Stimulated activated CD8-positive, alpha-beta memory T cell treated with anti-CD3 and anti-CD28 coated beads, Interleukin-4, amount 100 ng/mL, for 1 hour (primary cell): ENCODE results near the gene PLEKHD1.

Experiments used
- DNase-seq, 2 donors: peaks; one replicate each; pipeline ENCODE4 v3.0.0-alpha.2; 2020; ENCODE audit warnings: low read depth in 2 of 2, low spot score in 1 of 2

PLEKHD1 gene

DNA sequence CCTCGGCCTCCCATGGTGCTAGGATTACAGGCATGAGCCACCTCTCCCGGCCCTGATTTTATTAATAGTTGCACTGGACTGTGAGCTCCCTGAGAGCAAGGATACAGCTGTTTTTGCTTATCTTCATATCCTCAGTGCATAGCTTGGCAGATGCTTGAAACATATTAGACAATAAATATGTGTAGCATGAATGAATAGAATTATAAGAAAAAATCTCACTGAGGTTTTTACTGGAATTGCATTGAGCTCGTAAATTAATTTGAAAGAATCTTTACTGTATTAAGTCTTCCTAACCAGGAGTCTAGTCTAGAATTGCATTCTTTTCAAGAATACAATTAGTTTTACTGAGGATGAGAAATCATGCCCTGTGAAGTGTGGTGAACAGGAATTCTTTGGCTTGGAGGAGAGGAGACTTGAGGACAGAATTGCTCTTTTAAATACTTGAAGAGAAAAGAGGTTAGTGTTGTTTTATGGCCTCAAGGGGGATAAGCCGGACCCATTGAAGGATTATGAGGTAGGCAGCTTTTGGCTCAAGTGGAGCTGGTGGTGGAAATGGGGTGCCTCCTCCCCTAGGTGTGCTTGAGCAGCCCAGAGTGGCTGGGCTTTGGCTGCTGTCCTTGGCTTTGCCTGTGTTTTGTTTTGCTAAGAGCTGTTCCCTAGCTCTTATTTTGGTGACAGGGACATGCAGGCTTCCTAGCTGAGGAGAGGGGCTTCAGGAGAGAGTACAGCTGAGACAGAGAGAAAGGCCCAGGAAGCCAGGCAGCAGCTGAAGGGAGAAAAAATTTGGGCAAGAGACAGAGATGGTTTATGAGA, 34.0 kb downstream of the PLEKHD1 start:
- no peak for DNase-seq

DNA sequence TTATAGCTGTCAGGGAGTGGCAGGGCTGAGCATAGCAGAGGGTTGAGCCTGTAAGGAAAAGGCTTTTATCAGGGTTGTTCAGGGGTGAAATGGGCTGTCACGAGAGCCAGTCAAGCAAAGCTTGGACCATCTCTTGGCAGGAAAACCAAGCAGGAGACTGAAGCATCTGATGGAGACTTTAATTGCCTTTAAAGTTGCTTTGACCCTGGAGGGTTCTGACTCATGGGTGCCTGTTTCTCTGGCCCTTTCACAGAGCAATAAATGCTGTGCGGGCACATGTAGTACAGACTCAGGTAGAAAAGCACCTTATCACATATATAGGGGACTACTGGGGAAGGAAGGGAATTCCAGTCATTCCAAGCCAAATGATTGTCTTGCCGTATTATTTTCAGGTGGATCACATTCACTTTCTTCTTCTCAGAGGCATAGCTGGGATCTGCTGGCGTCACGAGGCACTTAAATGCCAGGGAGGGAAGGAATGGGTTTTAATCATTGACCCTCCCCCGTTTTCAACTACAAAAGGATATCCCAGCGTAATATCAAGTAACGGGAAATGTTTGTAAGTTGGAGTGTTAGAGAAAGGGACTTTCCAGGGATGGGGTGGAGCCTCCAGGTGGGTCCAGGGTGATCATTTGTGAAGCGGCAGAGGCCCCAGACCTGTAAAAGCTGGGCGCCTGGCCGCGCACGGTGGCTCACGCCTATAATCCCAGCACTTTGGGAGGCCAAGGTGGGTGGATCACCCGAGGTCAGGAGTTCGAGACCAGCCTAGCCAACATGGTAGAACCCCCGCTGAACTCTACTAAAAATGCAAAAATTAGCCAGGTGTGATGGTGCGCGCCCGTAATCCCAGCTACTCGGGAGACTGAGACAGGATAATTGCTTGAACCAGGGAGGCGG, 34.9 kb downstream of the PLEKHD1 start:
- DNase-seq = no peak

DNA sequence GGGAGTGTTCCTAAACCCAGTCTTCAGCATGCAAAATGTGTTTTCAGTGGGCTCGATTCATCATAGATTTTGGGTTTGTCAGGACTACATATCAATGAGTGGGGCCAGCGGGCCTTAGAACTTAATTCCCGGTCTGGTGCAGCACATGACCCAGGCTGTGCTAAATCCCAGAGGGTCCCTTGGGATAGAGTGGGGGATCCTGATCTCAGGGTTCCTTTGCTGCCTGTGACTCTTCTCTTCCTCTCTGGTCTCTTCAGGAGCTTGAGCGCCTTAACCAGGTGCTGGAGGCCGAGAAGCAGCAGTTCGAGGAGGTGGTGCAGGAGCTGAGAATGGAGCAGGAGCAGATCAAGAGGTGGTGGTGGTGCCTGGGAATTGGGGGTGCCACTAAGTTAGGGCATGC, 37.5 kb downstream of the PLEKHD1 start:
- DNase-seq = no peak

DNA sequence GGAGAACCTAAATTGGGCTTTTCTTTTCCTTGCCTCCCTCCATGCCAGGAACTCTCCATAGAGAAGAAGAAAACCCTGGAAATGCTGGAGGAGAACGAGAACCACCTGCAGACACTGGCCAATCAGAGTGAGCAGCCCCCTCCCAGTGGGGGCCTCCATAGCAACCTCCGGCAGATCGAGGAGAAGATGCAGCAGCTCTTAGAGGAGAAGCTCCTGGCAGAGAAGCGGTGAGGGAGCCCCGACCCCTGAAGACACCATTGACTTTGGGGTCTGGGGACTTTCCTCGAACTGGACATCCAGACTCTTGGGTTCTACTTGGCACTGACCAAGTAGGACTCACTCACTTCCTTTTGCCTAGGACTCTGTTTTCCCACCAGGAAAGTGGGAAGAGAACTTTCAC, 41.4 kb downstream of the PLEKHD1 start:
- no peak for DNase-seq

DNA sequence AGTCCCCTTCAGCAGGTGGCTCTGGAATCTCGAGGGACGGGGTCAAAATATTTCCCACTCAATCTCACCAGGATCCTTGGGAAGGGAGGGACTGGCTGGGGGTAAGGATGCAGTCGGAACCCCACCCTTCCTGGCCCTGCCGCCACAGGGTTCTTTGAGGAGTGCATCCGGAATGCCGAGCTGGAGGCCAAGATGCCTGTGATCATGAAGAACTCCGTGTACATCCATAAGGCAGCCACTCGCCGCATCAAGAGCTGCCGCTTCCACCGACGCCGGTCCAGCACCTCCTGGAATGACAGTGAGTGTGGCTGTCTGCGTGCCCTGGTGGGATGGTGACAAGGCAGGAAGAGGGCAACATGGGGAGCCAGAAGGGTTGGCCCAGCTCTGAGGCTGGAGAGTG, 43.1 kb downstream of the PLEKHD1 start:
- DNase-seq = no peak

DNA sequence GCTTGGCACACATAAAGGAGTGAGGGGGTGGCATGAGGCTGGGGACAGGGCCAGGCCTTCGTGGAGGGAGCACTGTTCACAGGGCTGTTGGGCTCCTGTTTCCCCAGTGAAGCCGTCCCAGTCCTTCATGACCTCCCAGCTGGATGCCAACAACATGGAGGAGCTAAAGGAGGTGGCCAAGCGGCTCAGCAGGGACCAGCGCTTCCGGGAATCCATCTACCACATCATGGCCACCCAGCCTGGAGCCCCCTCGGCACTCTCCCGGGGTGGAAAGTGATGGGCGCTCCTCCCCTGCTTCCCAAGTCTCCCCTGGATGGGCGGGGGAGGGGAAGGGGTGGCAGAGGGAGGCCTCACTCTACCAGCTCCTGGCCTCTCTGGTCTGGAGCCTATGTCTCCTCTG, 43.6 kb downstream of the PLEKHD1 start:
- no peak for DNase-seq

DNA sequence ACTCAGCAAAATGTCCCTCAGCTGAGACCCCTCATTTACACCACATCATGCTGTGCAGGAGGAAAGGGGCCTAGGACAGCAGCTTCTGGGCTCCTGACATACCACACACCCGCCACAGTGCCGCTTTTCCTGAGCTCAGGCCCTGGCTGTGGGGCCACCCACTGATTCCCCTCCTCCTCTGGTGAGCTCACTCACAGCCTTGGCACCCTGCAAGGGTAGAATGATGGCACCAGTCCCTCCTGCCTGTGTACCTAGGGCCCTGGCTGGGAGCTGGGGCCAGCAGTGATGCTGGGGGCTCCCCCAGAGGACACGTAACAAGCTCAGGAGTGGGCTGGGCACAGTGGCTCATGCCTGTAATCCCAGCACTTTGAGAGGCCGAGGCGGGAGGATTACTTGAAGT, 44.4 kb downstream of the PLEKHD1 start:
- no peak for DNase-seq

DNA sequence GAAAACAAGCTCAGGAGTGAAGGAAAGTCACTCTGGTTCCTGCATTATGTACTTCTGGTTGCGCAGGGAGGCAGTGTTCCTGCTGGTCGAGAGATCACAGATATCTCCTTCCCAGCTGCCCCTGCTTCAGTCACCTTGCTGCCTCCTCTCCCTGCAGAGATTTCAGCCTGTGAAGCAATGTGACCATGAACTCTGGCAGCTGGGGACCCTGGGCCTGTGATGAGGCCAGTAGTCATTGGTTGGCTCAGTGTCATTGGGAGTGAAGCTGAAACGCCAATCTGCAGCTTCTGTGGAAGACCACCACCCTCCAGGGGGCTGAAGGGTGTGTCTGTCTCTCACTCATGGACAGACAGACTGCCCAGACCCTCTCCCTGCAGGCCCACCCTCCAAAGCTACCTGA, 45.0 kb downstream of the PLEKHD1 start:
- no peak for DNase-seq

DNA sequence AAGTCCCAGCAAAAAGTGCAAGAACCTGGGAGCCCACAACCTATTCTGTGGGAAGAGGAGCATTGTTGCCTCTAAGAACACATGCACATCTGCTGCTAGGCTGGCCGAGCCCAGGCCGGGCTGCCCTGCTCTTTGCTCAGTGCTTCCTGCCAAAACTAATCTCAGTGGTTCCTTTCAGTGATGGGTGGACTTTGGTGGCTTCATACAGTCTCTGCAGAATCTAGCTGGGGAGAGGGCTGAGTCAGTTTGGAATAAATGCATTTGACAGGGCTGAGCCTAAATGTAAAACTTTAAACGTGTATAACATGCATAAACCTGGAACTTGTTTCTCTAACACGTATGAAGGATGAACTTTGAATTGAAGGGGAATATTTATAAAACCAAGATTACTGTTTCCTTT, 45.6 kb downstream of the PLEKHD1 start:
- no peak for DNase-seq

DNA sequence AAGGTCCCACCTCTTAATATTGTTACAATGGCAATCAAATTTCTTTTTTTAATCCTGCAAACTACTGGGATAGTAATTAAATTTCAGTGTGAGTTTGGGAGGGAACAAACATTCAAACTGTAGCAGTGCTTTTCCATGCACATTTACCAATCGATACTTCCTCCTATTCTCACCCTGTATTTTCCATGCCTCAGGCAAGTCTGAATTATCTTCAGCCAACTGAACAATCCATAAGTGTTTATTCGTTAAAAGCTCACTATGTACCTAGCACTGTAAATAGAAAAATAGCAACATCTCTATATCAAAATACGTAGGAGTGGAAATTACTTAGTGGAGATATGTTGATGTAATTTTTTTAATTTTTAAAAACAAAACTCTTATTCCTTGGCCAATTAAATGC, 46.6 kb downstream of the PLEKHD1 start:
- no peak for DNase-seq

DNA sequence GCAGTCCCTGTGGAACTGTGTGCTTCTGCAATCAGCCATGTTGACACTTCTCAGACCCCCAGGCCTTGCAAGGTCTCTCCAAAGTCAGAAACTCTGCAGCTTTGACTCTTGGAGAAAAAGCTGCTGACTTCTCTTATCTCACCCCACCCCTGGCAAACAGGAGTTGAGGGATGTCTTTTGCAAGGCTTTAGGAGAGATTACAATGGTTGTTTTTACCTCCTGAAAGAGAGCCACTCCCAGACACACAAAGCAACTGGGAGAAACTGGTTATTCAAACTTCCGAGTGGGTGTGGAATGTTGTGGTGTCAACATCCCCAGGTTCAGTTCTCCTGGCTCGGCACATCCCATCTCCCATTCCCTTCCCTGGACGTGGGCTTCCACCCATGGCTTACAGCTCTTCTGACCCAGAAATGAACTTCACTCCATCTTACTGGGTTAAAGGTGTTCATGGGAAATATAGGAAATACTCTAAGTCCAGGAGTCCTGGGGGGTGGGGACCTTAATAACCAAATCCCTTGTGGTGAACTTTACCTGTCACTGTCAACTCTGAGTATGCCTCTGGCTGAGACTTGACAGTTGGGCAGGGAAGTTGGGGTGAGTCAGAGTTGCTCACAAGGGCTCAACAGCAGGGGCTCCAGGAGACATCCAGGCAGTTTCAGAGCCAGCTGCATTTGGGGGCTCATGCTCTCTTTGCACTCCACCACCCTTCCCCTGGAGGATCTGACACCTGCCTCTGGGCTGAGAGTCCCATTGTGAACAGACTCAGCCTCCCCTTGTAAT, 48.2 kb downstream of the PLEKHD1 start:
- DNase-seq = no peak

DNA sequence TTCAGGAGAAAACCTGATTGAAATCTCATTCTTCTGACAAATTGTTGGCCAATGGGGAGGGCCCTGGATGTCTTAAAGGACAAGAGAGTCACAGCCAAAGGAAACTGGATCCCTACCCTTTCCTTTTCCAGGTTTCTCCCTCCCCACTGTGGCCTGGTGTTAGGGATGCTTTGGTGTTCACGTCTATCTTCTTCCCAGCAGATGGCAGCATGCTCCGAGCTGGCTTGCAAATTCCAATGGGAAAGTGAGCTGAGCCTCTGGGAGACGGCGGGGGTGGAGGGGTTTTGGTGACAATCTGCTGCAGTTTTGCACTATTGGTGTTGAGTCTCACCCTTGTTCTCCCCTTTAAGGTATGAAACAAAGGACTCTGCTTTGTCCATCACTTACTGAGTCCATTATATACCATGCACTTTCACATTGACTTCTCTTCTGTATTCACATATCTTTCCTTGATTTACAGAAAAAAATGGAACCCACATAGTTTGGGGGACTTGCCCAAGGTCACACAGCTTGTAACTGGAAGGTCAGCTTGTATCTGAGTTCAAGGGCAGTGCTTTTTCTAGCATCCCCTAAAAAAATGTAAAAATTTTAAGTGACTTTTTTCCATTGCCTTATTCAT, 50.8 kb downstream of the PLEKHD1 start:
- DNase-seq = no peak

DNA sequence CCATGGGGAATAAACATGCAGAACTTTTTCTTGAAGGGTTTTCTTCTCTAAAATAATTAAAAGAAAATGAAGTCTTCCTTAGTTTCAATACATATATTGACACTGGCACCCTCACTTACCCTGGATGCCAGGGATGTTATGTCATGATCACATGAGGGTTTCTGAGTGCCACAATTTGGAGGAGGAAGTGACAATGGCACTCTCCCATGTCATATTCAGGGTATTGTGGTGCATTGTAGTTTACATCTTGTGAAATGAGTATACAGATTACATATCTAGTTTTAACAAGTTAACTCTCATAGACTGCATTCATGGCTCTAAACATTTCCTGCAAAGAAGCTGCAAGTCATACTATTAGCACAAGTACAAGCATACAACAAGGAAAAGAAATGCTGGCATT, 52.4 kb downstream of the PLEKHD1 start:
- DNase-seq = no peak

DNA sequence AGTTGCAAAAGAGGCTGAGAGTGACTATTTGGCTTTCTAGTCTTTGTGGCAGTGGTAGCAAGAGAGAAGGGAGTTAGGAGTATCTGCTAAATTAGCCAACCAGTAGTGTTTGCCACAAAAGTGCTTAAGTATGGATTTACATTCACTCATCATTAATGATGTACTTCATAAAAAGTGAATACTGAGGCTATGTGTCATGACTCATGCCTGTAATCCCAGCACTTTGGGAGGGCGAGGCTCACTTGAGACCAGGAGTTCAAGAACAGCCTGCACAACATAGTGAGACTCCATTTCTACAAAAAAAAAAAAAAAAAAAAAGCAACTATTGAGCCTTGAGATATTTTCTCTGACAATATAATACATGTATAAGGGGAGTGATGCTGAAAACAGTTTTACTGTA, 53.4 kb downstream of the PLEKHD1 start:
- DNase-seq = no peak

DNA sequence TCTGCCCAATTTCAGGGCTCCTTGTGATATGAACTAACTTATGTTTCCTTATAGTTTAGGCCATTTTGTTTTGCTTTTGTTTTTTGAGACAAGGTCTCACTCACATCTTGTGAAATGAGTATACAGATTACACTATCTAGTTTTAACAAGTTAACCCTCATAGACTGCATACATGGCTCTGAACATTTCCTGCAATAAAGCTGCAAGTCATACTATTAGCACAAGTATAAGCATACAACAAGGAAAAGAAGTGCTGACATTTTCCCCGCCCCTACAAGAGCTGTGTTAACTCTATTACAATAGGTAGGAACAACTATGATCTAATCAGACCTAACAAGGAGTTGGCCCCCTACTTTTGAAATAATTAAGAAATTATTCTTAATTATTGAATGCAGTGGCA, 54.2 kb downstream of the PLEKHD1 start:
- DNase-seq = no peak

DNA sequence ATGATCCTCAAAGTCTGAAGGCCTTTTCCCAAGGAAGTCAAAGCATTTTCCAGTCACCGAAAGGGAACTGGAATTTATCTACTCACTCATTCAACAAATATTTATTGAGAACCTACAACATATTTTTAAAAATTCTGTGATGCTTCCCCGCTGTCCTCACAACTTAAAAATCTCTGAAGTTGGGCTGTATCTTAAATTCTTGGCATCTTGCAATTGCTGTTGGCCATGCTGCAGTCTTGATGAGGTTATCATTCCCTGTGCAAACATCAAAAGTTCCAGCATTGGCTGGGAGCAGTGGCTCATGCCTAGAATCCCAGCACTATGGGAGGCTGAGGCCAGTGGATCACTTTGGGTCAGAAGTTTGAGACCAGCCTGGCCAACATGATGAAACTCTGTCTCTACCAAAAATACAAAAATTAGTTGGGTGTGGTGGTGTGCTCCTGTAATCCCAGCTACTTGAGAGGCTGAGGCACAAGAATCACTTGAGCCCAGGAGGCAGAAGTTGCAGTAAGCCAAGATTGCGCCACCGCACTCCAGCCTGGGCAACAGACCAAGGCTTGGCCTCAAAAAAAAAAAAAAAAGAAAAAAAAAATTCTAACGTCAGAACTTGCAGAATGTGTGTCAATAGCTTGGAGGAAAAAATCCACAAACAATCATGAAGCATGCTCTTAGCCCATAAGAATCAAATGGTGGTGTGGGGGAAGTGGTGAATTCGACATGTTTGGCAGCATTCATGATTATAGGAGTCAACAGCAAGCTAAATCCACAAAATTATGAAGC, 55.3 kb downstream of the PLEKHD1 start:
- no peak for DNase-seq

DNA sequence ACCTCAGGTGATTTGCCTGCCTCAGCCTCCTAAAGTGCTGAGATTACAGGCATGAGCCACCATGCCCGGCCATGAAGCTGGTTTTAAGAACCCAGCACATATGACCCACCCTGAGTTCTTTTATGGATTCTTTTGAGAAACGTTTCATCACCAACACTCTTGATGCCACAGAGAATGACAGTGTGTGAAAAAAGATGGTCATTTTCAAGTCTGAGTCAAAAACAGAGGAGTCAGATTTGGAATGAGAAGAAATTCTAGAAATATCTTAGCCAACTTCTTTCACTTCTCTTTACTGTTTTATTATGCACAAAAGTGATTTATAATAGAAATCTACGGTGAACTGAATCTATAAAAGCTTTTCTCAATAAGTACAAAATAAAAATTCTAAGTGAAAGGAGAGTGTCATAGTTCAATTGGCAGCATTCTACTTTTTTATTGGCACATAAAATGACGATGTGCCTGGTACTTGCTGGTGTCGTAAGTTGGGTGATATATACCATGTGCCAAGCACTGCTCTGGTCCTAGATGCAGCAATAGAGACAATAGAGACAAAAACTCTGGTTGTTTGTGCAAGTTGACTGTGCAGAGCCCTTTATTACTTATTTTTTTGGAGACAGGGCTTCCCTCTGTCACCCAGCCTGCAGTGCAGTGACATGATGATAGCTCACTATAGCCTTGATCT, 56.3 kb downstream of the PLEKHD1 start:
- no peak for DNase-seq

DNA sequence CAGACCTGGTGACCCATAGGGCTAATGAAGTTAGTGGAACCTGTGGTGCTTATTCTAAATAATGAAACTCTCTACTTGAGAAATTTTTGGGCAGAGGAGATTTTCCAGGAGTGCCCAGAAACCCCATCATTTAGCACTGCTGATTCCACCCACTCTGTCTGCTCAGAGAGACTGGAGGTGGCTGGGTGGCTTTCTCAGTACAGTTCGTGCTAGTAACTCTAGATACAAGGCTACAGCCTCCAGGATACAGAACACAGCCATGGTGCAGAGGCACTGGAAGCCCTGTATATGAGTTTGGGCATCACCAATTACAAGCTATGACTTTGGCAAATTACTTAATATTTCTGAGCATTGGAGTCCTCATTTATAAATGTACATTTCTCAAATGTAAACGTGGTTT, 57.8 kb downstream of the PLEKHD1 start:
- DNase-seq = no peak

DNA sequence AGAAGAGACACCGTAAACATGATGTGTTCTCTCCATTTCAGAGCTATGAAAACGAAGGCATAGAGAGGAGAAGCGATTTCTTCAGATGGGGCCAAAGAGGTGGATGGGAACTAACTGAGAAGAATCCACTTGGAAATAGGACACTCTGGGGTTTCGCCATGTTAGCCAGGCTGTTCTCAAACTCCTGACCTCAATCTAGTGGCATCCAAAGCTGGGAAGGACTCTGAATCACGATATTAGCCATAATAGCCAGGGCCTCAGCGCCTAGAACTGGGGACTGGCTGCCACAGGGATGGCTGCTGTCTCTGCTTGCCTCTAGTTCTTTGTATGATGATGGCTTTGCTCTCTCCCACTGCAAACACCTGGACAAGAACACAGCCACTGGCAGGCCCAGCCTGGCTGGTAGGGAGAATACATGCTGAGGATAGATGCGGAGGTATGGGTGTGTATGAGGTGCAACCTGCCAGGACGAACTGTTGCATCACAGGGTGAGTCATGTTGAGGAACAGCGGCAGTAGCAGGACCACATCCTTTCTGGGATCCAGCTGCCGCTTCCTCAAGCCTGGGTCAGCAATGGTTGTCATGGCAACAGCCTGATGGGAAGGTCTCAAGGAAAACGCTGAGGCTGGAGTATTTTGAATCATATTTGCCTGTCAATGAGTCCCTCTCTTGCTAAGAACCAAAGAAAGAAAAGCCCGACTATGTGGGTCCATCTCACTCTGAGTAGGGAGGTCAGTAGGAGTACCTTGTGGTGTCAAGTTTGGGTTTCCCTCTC, 59.0 kb downstream of the PLEKHD1 start:
- DNase-seq = no peak
